K562 (cell line): ENCODE results near the gene LDLR. TPM values are rescaled to one million over a fixed set of nuclear protein-coding genes. Genes with fewer than 3 reads are reported as not detected.

Experiments used
- ADNP ChIP-seq: fragments of 200-800 bp; sonication (Bioruptor generic); IDR thresholded peaks from 2 replicates; pipeline ENCODE4 v1.6.1; 2016; ENCODE audit warnings: missing genetic modification characterization, missing compliant biosample characterization
- ARID1B ChIP-seq: fragments of 450-650 bp; IDR thresholded peaks from 2 replicates; pipeline ENCODE4 v1.6.1; 2016; ENCODE audit warnings: antibody characterized with exemption, mild to moderate bottlenecking, inconsistent platforms
- CBFA2T3 ChIP-seq: fragments of 450-650 bp; IDR thresholded peaks from 2 replicates; pipeline ENCODE4 v1.6.1; 2017
- CBX3 ChIP-seq, 2 experiments: IDR thresholded peaks; 1 replicate in 1 of 2; 2 replicates in 1 of 2; pipeline ENCODE4 v1.6.1; 2012; ENCODE audit warnings: inconsistent platforms in 2 of 2, low read length in 2 of 2, borderline replicate concordance in 1 of 2, control low read depth in 1 of 2
- CEBPB ChIP-seq: fragments of 450-650 bp; IDR thresholded peaks from 2 replicates; pipeline ENCODE4 v1.6.1; 2016; ENCODE audit warnings: missing genetic modification characterization, missing compliant biosample characterization
- CEBPG ChIP-seq, 3 experiments: fragments of 200-800 bp in 1 of 3; sonication (Bioruptor generic) in 1 of 3; sonication (generic) in 1 of 3; formaldehyde crosslinking in 1 of 3; IDR thresholded peaks in 2 of 3; conservative IDR thresholded peaks in 1 of 3; 2 replicates each; pipeline versions ENCODE4 v1.6.1 to v1.8.0; 2016 to 2022; ENCODE audit warnings: missing compliant biosample characterization in 2 of 3, missing genetic modification characterization in 2 of 3, mild to moderate bottlenecking in 1 of 3, missing genetic modification reagents in 1 of 3
- EP300 ChIP-seq: IDR thresholded peaks from 2 replicates; pipeline ENCODE4 v1.6.1; 2012; ENCODE audit warnings: low read length, improper control_type of control experiment
- EP400 ChIP-seq: fragments of 450-650 bp; IDR thresholded peaks from 2 replicates; pipeline ENCODE4 v1.6.1; 2017; ENCODE audit warnings: antibody characterized with exemption, mild to moderate bottlenecking, moderate library complexity
- FOXK2 ChIP-seq, 2 experiments: fragments of 450-650 bp; IDR thresholded peaks in 1 of 2; conservative IDR thresholded peaks in 1 of 2; 2 replicates each; pipeline ENCODE4 v1.6.1; 2016; ENCODE audit warnings: low read depth in 2 of 2, mild to moderate bottlenecking in 1 of 2
- HDAC2 ChIP-seq: fragments of 450-650 bp; IDR thresholded peaks from 2 replicates; pipeline ENCODE4 v1.6.1; 2016; ENCODE audit warnings: mild to moderate bottlenecking
- KDM4B ChIP-seq, 2 experiments: fragments of 450-650 bp in 1 of 2; sonication (generic) in 1 of 2; IDR thresholded peaks; 2 replicates each; pipeline ENCODE4 v1.6.1; 2016 to 2017; ENCODE audit warnings: borderline replicate concordance in 2 of 2, antibody characterized with exemption in 1 of 2, low read depth in 1 of 2, mild to moderate bottlenecking in 1 of 2
- NFIX ChIP-seq: fragments of 250-450 bp; sonication (Bioruptor Pico); IDR thresholded peaks from 2 replicates; pipeline ENCODE4 v1.4.0; 2020; ENCODE audit warnings: low read depth, mild to moderate bottlenecking, moderate library complexity
- PTBP1 ChIP-seq: fragments of 200-400 bp; formaldehyde crosslinking; IDR thresholded peaks from 2 replicates; pipeline ENCODE4 v1.6.1; 2017; ENCODE audit warnings: low read depth, low read length
- SIRT6 ChIP-seq: IDR thresholded peaks from one replicate; pipeline ENCODE4 v1.6.1; 2012; ENCODE audit warnings: low read depth, mild to moderate bottlenecking, control low read depth, inconsistent platforms, low read length, moderate library complexity
- SMARCA4 ChIP-seq: fragments of 450-650 bp; IDR thresholded peaks from 2 replicates; pipeline ENCODE4 v1.6.1; 2016
- SPI1 ChIP-seq: IDR thresholded peaks from 2 replicates; pipeline ENCODE4 v1.6.1; 2011; ENCODE audit warnings: low read depth, low read length, control low read depth, borderline replicate concordance
- TAL1 ChIP-seq: fragments of 450-650 bp; IDR thresholded peaks from 2 replicates; pipeline ENCODE4 v1.6.1; 2016; ENCODE audit warnings: mild to moderate bottlenecking
- TBP ChIP-seq: optimal IDR thresholded peaks from 2 replicates; pipeline ENCODE3; 2011; ENCODE audit warnings: low read depth, low read length, improper control_type of control experiment
- ZKSCAN3 ChIP-seq: fragments of 250-450 bp; sonication (Bioruptor Pico); IDR thresholded peaks from 2 replicates; pipeline ENCODE4 v1.4.0; 2020
- ZNF165 ChIP-seq: fragments of 250-450 bp; sonication (Bioruptor Pico); IDR thresholded peaks from 2 replicates; pipeline ENCODE4 v1.4.0; 2020; ENCODE audit warnings: borderline replicate concordance
- polyA plus RNA-seq, 8 experiments: library from polyadenylated mRNA; depleted of rRNA in 4 of 8; stranded (reverse) in 5 of 8; unstranded in 3 of 8; fragments of >200 nt; fragmentation: Nextera tagmentation in 2 of 8; fragmentation: Illumina TruSeq in 1 of 8; extraction: Ambion mirVana in 2 of 8; extraction: Trizol in 1 of 8; gene quantifications; 2 replicates each; pipeline versions ENCODE4 v1.2.1 to v1.2.3, GENCODE V29; 2011 to 2014; ENCODE audit warnings: inconsistent platforms in 1 of 8, missing spikeins in 1 of 8
- total RNA-seq, 7 experiments: library from RNA; depleted of rRNA in 6 of 7; stranded (reverse); fragments of >200 nt in 6 of 7; fragmentation: Illumina TruSeq in 2 of 7; extraction: Trizol in 2 of 7; gene quantifications; 2 replicates each; pipeline versions ENCODE4 v1.2.1 to v1.2.3, GENCODE V29; 2011 to 2021; ENCODE audit warnings: low replicate concordance in 1 of 7

LDLR gene
- total and polyA plus RNA-seq, 9 of the 15 experiments (the other 6 are each of a cell fraction or from before 2014, with no cell fraction given) = 19.9 to 114 (median 56.3) TPM

GRCh38 chr19:11159598-11160439 lies 70.6 kb downstream of the LDLR start (continued):
- TF ChIP-seq SPI1 (0 out of 2 replicates have a peak, but pooled peaks have one; percentile 33), FOXK2 (conservative IDR thresholded peaks at IDR 0.05 in 1 of 2, IDR thresholded peaks at IDR 0.05 in 1 of 2; ENCODE audit: low read depth in 2 of 2) (peak in 1 of 2 experiments; percentile 22; a peak in 1 of 4 replicates), SMARCA4 (peak; percentile 59; the same call in 1 of the 2 replicates), TBP (peak; percentile 27), EP300 (peak; percentile 33; the same call in 1 of the 2 replicates), PTBP1 (no peak), EP400 (0 out of 2 replicates have a peak, but pooled peaks have one; percentile 19), ADNP (peak; percentile 60), CBFA2T3 (peak; percentile 53), HDAC2 (peak; percentile 54; the same call in 1 of the 2 replicates), CEBPG (CRISPR knock-in tag; IDR thresholded peaks at IDR 0.05) (no peak), CEBPG (tag; conservative IDR thresholded peaks at IDR 0.05 in 1 of 2, IDR thresholded peaks at IDR 0.05 in 1 of 2) (peak in 1 of 2 experiments; percentile 26; a peak in 1 of 4 replicates), CBX3 (IDR thresholded peaks at IDR 0.05; ENCODE audit: borderline replicate concordance in 1 of 2, low read length in 2 of 2) (0 out of 3 replicates have a peak, but pooled peaks of 1 of the 2 experiments have one; percentile 4), ZKSCAN3 (CRISPR knock-in tag) (no peak), NFIX (CRISPR knock-in tag) (no peak), SIRT6 (no peak), TAL1 (peak; percentile 17; the same call in 1 of the 2 replicates), ARID1B (peak; percentile 57), CEBPB (tag) (peak; percentile 49), ZNF165 (CRISPR knock-in tag) (no peak), KDM4B (IDR thresholded peaks at IDR 0.05; ENCODE audit: borderline replicate concordance in 2 of 2, low read depth in 1 of 2) (no peak)
